HL-60 (cell line): ENCODE data around the gene BCL7C.
A peak's percentile ranks its signal among the peaks of the same experiment; 100 is the strongest.

ENCODE experiments used
- DNase-seq, 2 experiments: peaks; one replicate each; pipeline ENCODE4 v3.0.0-alpha.2; 2010 to 2020; ENCODE audit warnings: low read depth in 1 of 2, low spot score in 1 of 2
- H3K27ac ChIP-seq: fragments of 250-450 bp; sonication (Bioruptor Pico); replicated peaks from 2 replicates; pipeline ENCODE4 v1.5.1; 2020; ENCODE audit warnings: mild to moderate bottlenecking, moderate library complexity
- H3K27me3 ChIP-seq: fragments of 250-450 bp; sonication (Bioruptor Pico); 2 replicates; pipeline ENCODE4 v1.5.1; 2021; ENCODE audit warnings: mild to moderate bottlenecking, moderate library complexity; ENCODE audit not compliant: insufficient read depth, poor library complexity, severe bottlenecking
- H3K4me3 ChIP-seq: replicated peaks from 2 replicates; pipeline ENCODE4 v1.5.1; 2011; ENCODE audit warnings: mild to moderate bottlenecking, control low read depth, low read length; ENCODE audit not compliant: insufficient read depth
- GABPA ChIP-seq: IDR thresholded peaks from 2 replicates; pipeline ENCODE4 v1.6.1; 2012; ENCODE audit warnings: low read depth
- POLR2AphosphoS5 ChIP-seq: IDR thresholded peaks from 2 replicates; pipeline ENCODE4 v1.6.1; 2012; ENCODE audit warnings: low read depth
- SPI1 ChIP-seq: IDR thresholded peaks from 2 replicates; pipeline ENCODE4 v1.6.1; 2012; ENCODE audit warnings: low read depth, mild to moderate bottlenecking, borderline replicate concordance
- TF ChIP-seq, protein P1 (sequence below): IDR thresholded peaks from one replicate; pipeline ENCODE4 v1.5.1; 2011; ENCODE audit warnings: low read length, control low read depth, inconsistent platforms; ENCODE audit not compliant: insufficient read depth
- TF ChIP-seq, protein P2 (sequence below): IDR thresholded peaks from 2 replicates; pipeline ENCODE4 v1.6.1; 2012; ENCODE audit warnings: low read depth; ENCODE audit not compliant: insufficient replicate concordance

The BCL7C gene

DNA sequence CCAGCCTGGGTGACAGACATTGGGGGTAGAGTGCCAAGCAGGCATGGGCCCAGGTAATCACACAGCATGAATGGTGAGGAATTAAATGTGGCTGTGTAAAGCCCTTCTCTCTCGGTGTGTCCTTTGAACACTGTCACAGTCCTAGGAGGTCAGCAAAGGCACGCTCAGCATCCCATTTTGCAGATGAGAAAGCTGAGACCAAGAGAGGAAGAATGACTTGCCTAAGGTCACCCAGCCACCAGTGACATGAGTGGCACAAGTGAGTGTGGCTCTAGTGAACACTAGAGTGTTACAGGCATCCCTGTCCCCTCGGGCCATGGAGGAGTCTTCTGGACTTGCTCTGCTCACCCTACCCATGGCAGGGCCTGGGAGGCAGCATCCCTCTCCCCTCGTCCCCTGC is 13.2 kb upstream of the BCL7C start:
- TF ChIP-seq, protein P1, sequence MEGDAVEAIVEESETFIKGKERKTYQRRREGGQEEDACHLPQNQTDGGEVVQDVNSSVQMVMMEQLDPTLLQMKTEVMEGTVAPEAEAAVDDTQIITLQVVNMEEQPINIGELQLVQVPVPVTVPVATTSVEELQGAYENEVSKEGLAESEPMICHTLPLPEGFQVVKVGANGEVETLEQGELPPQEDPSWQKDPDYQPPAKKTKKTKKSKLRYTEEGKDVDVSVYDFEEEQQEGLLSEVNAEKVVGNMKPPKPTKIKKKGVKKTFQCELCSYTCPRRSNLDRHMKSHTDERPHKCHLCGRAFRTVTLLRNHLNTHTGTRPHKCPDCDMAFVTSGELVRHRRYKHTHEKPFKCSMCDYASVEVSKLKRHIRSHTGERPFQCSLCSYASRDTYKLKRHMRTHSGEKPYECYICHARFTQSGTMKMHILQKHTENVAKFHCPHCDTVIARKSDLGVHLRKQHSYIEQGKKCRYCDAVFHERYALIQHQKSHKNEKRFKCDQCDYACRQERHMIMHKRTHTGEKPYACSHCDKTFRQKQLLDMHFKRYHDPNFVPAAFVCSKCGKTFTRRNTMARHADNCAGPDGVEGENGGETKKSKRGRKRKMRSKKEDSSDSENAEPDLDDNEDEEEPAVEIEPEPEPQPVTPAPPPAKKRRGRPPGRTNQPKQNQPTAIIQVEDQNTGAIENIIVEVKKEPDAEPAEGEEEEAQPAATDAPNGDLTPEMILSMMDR = no peak
- TF ChIP-seq GABPA (no peak), SPI1 (no peak), POLR2AphosphoS5 (no peak)
- TF ChIP-seq, protein P2, sequence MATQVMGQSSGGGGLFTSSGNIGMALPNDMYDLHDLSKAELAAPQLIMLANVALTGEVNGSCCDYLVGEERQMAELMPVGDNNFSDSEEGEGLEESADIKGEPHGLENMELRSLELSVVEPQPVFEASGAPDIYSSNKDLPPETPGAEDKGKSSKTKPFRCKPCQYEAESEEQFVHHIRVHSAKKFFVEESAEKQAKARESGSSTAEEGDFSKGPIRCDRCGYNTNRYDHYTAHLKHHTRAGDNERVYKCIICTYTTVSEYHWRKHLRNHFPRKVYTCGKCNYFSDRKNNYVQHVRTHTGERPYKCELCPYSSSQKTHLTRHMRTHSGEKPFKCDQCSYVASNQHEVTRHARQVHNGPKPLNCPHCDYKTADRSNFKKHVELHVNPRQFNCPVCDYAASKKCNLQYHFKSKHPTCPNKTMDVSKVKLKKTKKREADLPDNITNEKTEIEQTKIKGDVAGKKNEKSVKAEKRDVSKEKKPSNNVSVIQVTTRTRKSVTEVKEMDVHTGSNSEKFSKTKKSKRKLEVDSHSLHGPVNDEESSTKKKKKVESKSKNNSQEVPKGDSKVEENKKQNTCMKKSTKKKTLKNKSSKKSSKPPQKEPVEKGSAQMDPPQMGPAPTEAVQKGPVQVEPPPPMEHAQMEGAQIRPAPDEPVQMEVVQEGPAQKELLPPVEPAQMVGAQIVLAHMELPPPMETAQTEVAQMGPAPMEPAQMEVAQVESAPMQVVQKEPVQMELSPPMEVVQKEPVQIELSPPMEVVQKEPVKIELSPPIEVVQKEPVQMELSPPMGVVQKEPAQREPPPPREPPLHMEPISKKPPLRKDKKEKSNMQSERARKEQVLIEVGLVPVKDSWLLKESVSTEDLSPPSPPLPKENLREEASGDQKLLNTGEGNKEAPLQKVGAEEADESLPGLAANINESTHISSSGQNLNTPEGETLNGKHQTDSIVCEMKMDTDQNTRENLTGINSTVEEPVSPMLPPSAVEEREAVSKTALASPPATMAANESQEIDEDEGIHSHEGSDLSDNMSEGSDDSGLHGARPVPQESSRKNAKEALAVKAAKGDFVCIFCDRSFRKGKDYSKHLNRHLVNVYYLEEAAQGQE = no peak
- no peak for DNase-seq
- H3K27me3 ChIP-seq = no peaks in the 10 kb centered on the region
- H3K27ac ChIP-seq = no peak overlapping the region
- no peak overlapping the region for H3K4me3 ChIP-seq

DNA sequence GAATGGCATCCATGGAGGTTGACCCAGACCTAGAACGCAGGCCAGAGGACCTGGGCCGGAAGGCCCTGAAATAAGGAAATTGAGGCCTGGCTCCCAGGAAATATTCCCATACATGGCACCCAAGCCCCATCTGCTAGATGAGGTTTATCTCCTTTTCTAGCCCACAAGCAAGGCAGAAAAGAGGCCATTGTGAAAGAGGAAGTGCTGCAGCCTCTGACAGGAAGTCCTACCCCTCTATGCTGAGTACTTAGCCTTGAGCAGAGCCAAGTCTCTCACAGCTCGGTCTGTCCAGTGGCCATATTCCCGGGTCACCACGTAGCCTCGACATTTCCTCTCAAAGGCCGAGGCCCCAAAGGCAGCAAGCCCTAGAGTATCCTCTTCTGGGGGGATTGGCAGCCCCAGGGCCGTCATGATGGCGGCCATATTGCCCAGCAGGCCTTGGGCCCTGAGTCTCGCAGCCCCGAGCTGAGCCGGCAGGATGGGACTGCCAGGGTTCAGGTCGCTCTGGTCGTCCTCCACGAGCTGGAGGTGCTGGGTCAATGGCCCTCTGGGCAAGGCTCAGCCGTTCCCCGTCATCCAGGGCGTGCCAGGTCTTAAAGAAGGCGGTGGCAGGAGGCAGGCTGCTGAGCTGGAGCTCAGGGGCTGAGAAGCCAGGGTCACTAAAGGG is 10.4 kb upstream of the BCL7C start:
- Histone ChIP-seq H3K27me3 (no peaks in the 10 kb centered on the region), H3K27ac (peak overlapping the region; percentile 94), H3K4me3 (no peak overlapping the region)
- DNase-seq = peak; percentile 54 to 79
- TF ChIP-seq POLR2AphosphoS5 (no peak), GABPA (peak; percentile 77), SPI1 (peak; percentile 98)
- TF ChIP-seq, protein P1 = no peak
- TF ChIP-seq, protein P2 = no peak

DNA sequence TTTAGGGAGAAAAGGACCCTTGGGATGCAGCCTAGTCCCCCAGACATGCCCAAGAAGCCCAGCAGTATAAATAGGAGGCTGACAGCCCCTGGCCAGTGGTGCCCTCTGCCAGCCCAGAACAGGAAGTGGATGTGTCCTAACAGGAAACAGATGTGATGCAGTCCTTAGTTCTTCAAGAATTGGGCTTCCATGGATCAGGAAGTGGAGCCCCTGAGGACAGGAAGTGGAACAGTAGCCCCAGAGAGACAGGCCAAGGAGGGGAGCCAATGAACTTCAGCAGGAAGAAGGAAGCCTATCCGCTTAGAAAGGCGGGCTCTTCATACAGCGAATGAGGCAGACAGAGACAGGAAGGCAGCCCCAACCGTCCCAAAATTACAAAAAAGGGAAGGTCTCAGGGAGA is 9.7 kb upstream of the BCL7C start:
- DNase-seq = peak; percentile 98
- peak; percentile 68 for TF ChIP-seq POLR2AphosphoS5
- TF ChIP-seq GABPA = peak; percentile 80
- TF ChIP-seq SPI1 = peak; percentile 95
- TF ChIP-seq, protein P2 = no peak
- TF ChIP-seq, protein P1 = no peak
- no peaks in the 10 kb centered on the region for H3K27me3 ChIP-seq
- peak overlapping the region; percentile 94 for H3K27ac ChIP-seq
- no peak overlapping the region for H3K4me3 ChIP-seq
